Psoas muscle (tissue), 8 donors: Measurements from ENCODE around the gene LILRB1. TPM values are rescaled to one million over a fixed set of nuclear protein-coding genes. Genes with fewer than 3 reads are reported as not detected.

Experiments used
- ATAC-seq, 4 donors: fragments of 200-7000 bp; cut with Tn5 transposase; one replicate each; pipeline ENCODE4 v1.9.1; 2020; ENCODE audit warnings: moderate library complexity in 3 of 4, mild to moderate bottlenecking in 2 of 4
- DNase-seq, 2 donors: peaks; one replicate each; pipeline ENCODE4 v3.0.0-alpha.2; 2020
- H3K27ac ChIP-seq: fragments of 200-600 bp; one replicate; pipeline ENCODE4 v1.8.0; 2022
- H3K27me3 ChIP-seq, 3 donors: fragments of 200-600 bp in 1 of 3; one replicate each; pipeline versions ENCODE4 v1.6.1 to v1.8.0; 2013 to 2022; ENCODE audit warnings: low read length in 2 of 3, mild to moderate bottlenecking in 2 of 3, moderate library complexity in 1 of 3; ENCODE audit not compliant: insufficient read depth in 3 of 3
- H3K36me3 ChIP-seq, 2 donors: fragments of 200-600 bp in 1 of 2; one replicate each; pipeline versions ENCODE4 v1.6.1 to v1.8.0; 2013 to 2022; ENCODE audit warnings: low read depth in 1 of 2, mild to moderate bottlenecking in 1 of 2, moderate library complexity in 1 of 2; ENCODE audit not compliant: insufficient read depth in 1 of 2
- H3K4me1 ChIP-seq: fragments of 200-600 bp; one replicate; pipeline ENCODE4 v1.8.0; 2022
- H3K4me3 ChIP-seq: fragments of 200-600 bp; one replicate; pipeline ENCODE4 v1.8.0; 2022; ENCODE audit warnings: mild to moderate bottlenecking
- H3K9me3 ChIP-seq: fragments of 200-600 bp; one replicate; pipeline ENCODE4 v1.8.0; 2022
- WGBS, 3 donors: extraction: QIAGEN DNeasy Blood & Tissue Kit; methylation state at CpG; one replicate each; pipeline versions ENCODE4 v1.1.6 to v1.1.7; 2013; 5-methylcytosine and 5-hydroxymethylcytosine counted together
- intact Hi-C, 2 donors: fragments of 100-400 bp; cut with DNase I; formaldehyde crosslinking; loops; one replicate each; pipeline versions ENCODE4 v1.11.0 to v1.14.2; 2022
- polyA plus RNA-seq, 3 donors: library from polyadenylated mRNA; stranded (reverse); fragments of 200-250 nt; gene quantifications; one replicate each; pipeline ENCODE4 v1.2.3, GENCODE V29; 2013
- total RNA-seq, 4 donors: library from RNA; stranded (reverse); fragmentation: NEBNext Ultra II Directional in 2 of 4; extraction: Animal tissue kit (Norgen Biotek cat#: 25700) in 2 of 4; gene quantifications; one replicate each; pipeline versions ENCODE4 v1.2.1 to v1.2.4, GENCODE V29; 2021 to 2023
- TF ChIP-seq, protein P1 (sequence below): fragments of 200-600 bp; IDR thresholded peaks from one replicate; pipeline ENCODE4 v1.8.0; 2022; ENCODE audit warnings: antibody characterized with exemption
- donor health status: healthy with polysubstance abuse.
- donor health status: DM: no; HTN: no; CAD: no; lungs with moderate emphysema.
- donor health status: Bipolar disorder and iron deficiency.
- donor health status: healthy.
- donor health status: DM: yes; HTN: yes; CAD: no.
- donor health status: DM: no; HTN: no; CAD: no.
- donor health status: DM: no; HTN: no; CAD: no.
- donor health status: DM: yes; HTN: yes; CAD: no.

Gene LILRB1
- total and polyA plus RNA-seq, 7 donors = 0.17 to 2.0 (median 0.95) TPM

DNA sequence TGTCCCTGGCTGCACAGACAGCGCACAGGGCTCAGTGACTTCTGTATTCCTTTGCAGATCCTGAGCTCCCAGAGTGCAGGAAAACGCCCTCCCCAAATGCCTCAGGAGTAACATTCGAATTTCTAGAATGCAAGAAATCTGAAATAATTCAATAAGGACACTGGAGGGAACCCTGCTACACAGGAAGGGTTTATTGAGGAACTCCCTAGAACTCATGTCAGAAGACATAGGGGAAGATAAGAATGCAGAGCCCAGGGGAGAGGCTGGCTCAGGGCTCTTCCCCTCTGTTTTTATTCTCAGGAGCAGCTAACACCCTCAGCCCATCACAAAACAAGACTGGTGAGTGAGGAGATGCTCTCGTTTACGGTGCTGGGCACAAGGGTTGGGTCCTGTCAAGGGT is 30.1 kb upstream of the LILRB1 start:
- H3K9me3 ChIP-seq = no peaks in the 10 kb centered on the region
- TF ChIP-seq, protein P1, sequence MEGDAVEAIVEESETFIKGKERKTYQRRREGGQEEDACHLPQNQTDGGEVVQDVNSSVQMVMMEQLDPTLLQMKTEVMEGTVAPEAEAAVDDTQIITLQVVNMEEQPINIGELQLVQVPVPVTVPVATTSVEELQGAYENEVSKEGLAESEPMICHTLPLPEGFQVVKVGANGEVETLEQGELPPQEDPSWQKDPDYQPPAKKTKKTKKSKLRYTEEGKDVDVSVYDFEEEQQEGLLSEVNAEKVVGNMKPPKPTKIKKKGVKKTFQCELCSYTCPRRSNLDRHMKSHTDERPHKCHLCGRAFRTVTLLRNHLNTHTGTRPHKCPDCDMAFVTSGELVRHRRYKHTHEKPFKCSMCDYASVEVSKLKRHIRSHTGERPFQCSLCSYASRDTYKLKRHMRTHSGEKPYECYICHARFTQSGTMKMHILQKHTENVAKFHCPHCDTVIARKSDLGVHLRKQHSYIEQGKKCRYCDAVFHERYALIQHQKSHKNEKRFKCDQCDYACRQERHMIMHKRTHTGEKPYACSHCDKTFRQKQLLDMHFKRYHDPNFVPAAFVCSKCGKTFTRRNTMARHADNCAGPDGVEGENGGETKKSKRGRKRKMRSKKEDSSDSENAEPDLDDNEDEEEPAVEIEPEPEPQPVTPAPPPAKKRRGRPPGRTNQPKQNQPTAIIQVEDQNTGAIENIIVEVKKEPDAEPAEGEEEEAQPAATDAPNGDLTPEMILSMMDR = no peak
- no peak for DNase-seq
- no peak overlapping the region for H3K4me3 ChIP-seq
- no peaks in the 10 kb centered on the region for H3K36me3 ChIP-seq
- H3K4me1 ChIP-seq = no peaks in the 10 kb centered on the region
- no peaks in the 10 kb centered on the region for H3K27me3 ChIP-seq
- WGBS, 3 donors = 57 to 60% (median 57%) methylated on average over 5 of the region's 5 CpGs
- no peak for ATAC-seq
- no peak overlapping the region for H3K27ac ChIP-seq
- intact Hi-C loops = no loop called here

GRCh38 chr19:54606230-54606629 is 24.1 kb upstream of the LILRB1 start:
- H3K9me3 ChIP-seq = no peaks in the 10 kb centered on the region
- no peak for DNase-seq
- WGBS, 3 donors = 48 to 59% (median 58%) methylated on average over 4 of the region's 4 CpGs
- H3K27ac ChIP-seq = no peak overlapping the region
- H3K27me3 ChIP-seq = peaks cover 0 to 5% (median 0%) of the 10 kb centered on the region in 3 donors
- H3K4me3 ChIP-seq = no peak overlapping the region
- no peaks in the 10 kb centered on the region for H3K4me1 ChIP-seq
- H3K36me3 ChIP-seq = no peaks in the 10 kb centered on the region
- intact Hi-C loops = no loop called here
- TF ChIP-seq, protein P1 = no peak
- no peak for ATAC-seq

GRCh38 chr19:54606891-54607784 is 23.1 kb upstream of the LILRB1 start:
- TF ChIP-seq, protein P1 = no peak
- H3K27me3 ChIP-seq = peaks cover 0 to 5% (median 0%) of the 10 kb centered on the region in 3 donors
- DNase-seq = no peak
- intact Hi-C loops = no loop called here
- ATAC-seq = no peak
- no peaks in the 10 kb centered on the region for H3K9me3 ChIP-seq
- no peaks in the 10 kb centered on the region for H3K36me3 ChIP-seq
- H3K4me3 ChIP-seq = no peak overlapping the region
- 71 to 77% (median 75%) methylated on average over 15 to 16 of the region's 16 CpGs for WGBS, 3 donors
- no peaks in the 10 kb centered on the region for H3K4me1 ChIP-seq
- no peak overlapping the region for H3K27ac ChIP-seq

- TF ChIP-seq, protein P1 = no peak
- H3K36me3 ChIP-seq = no peaks in the 10 kb centered on the region
- intact Hi-C loops = no loop called here
- no peaks in the 10 kb centered on the region for H3K4me1 ChIP-seq
- H3K27me3 ChIP-seq = peaks cover 0 to 5% (median 0%) of the 10 kb centered on the region in 3 donors
- H3K27ac ChIP-seq = no peak overlapping the region
- no peak for DNase-seq
- 63 to 69% (median 69%) methylated on average over 5 of the region's 5 CpGs for WGBS, 3 donors
- no peak overlapping the region for H3K4me3 ChIP-seq
- ATAC-seq = no peak
- H3K9me3 ChIP-seq = no peaks in the 10 kb centered on the region
Observed at GRCh38 chr19:54607785-54608150, 22.5 kb upstream of the LILRB1 start.
